Neural progenitor cell (in vitro differentiated cells): ENCODE results near the gene TTC27.

Experiments
- EZH2phosphoT487 ChIP-seq: fragments of 200-600 bp; sonication (generic); IDR thresholded peaks from 2 replicates; pipeline ENCODE4 v1.6.1; 2017; ENCODE audit warnings: antibody characterized with exemption
- TF ChIP-seq, protein P1 (sequence below): fragments of 200-600 bp; sonication (generic); IDR thresholded peaks from 2 replicates; pipeline ENCODE4 v1.5.1; 2017; ENCODE audit warnings: antibody characterized with exemption, mild to moderate bottlenecking

GRCh38 chr2:32624812-32625211 lies 3.0 kb upstream of the TTC27 start:
- TF ChIP-seq, protein P1, sequence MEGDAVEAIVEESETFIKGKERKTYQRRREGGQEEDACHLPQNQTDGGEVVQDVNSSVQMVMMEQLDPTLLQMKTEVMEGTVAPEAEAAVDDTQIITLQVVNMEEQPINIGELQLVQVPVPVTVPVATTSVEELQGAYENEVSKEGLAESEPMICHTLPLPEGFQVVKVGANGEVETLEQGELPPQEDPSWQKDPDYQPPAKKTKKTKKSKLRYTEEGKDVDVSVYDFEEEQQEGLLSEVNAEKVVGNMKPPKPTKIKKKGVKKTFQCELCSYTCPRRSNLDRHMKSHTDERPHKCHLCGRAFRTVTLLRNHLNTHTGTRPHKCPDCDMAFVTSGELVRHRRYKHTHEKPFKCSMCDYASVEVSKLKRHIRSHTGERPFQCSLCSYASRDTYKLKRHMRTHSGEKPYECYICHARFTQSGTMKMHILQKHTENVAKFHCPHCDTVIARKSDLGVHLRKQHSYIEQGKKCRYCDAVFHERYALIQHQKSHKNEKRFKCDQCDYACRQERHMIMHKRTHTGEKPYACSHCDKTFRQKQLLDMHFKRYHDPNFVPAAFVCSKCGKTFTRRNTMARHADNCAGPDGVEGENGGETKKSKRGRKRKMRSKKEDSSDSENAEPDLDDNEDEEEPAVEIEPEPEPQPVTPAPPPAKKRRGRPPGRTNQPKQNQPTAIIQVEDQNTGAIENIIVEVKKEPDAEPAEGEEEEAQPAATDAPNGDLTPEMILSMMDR = no peak
- no peak for TF ChIP-seq EZH2phosphoT487
